ENCODE data around the gene ZNF138. TPM values are rescaled to one million over a fixed set of nuclear protein-coding genes. Genes with fewer than 3 reads are reported as not detected.

Gene ZNF138
- total RNA-seq, 1 experiment from 2014 or later, result 12.5 TPM

DNA sequence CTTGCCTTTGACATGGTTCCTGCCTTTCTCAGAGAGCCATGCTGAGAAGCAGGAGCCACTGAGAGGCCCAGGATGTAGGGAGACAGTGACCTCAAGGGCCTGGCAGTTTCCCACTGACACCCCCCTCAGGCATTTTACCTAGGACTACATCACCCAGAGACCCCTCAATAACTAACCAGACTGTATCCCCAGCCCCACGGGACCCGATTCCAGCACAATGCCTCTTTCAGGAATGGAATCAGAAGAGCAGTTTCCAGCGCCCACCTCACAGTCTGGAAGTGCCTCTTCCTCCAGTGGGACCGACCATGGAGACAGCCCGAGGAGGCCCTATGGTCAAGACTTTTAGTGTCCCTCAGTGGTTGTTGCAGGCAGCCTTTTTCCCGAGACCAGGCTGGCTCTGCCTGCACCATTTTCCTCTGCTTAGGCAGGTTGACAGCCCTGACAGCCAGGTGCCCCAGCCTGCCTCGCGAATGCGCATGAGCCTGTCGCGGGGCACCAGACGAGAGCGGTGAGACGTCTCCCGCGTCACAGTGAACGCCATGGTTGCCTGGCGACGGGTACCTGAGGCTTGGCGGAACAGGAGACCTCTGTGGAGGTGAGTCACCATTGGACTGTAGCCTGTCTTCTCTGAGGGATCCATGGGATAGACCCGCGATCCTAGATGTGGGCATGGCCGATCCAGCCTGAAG is 80.5 kb downstream of the ZNF138 start:
- peaks cover 17% of the 10 kb centered on the region for H3K9me3 ChIP-seq
- H3K36me3 Mint-ChIP-seq (ENCODE audit: insufficient read depth, unreplicated experiment), result no peaks in the 10 kb centered on the region
- peaks cover 3% of the 10 kb centered on the region for H3K27me3 Mint-ChIP-seq (ENCODE audit: insufficient read depth, unreplicated experiment)
- BruUV-seq (replicated peaks), result no TSS peak
- TF ChIP-seq, protein P1, sequence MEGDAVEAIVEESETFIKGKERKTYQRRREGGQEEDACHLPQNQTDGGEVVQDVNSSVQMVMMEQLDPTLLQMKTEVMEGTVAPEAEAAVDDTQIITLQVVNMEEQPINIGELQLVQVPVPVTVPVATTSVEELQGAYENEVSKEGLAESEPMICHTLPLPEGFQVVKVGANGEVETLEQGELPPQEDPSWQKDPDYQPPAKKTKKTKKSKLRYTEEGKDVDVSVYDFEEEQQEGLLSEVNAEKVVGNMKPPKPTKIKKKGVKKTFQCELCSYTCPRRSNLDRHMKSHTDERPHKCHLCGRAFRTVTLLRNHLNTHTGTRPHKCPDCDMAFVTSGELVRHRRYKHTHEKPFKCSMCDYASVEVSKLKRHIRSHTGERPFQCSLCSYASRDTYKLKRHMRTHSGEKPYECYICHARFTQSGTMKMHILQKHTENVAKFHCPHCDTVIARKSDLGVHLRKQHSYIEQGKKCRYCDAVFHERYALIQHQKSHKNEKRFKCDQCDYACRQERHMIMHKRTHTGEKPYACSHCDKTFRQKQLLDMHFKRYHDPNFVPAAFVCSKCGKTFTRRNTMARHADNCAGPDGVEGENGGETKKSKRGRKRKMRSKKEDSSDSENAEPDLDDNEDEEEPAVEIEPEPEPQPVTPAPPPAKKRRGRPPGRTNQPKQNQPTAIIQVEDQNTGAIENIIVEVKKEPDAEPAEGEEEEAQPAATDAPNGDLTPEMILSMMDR (IDR thresholded peaks at IDR 0.05; ENCODE audit: insufficient read depth in 1 of 2, low read depth in 1 of 2, low read length in 1 of 2, severe bottlenecking in 1 of 2, unreplicated experiment in 1 of 2), result no peak
- H3K27ac Mint-ChIP-seq (ENCODE audit: unreplicated experiment), result no peak overlapping the region
- no peaks in the 10 kb centered on the region for H3K4me1 Mint-ChIP-seq (ENCODE audit: low read depth, unreplicated experiment)
- H3K4me1 ChIP-seq, result no peaks in the 10 kb centered on the region
- H3K4me3 ChIP-seq (ENCODE audit: low read depth, low read length), result no peak overlapping the region
- ChIA-PET CTCF (no interaction called here), POLR2A (no interaction called here)
- peak in 1 of 2 experiments; percentile 8 for DNase-seq
- intact Hi-C loops (cut with micrococcal nuclease; ENCODE audit: unreplicated experiment), result no loop called here
- H3K4me3 Mint-ChIP-seq (ENCODE audit: unreplicated experiment), result no peak overlapping the region
- no peaks in the 10 kb centered on the region for H3K36me3 ChIP-seq (ENCODE audit: control insufficient read depth, insufficient read depth, low read length)
- H3K27me3 ChIP-seq (replicated peaks; ENCODE audit: control insufficient read depth, insufficient read depth, low read length), result no peaks in the 10 kb centered on the region
- peaks cover 28% of the 10 kb centered on the region for H3K9me3 Mint-ChIP-seq (ENCODE audit: unreplicated experiment)

DNA sequence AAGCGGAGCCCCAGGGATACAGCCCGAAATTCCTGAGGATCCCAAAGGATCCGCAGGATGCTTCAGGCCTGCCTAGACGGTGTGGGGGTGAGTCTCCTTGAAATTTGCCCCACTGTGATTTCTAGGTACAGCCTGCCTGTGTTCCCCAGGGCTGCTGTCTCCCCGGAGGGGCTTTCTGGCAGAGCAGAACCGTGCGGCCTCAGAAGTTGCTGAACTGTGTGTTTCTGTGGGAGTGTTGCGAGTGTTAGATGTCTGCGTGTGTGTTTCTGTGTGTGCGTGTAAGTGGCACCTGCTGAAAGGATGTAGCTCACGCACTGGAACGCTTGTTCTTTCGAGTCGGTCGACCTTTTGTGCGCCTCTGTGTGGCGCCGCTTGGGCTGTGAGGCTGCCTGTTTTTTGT is 81.0 kb downstream of the ZNF138 start:
- ChIA-PET CTCF (no interaction called here), POLR2A (no interaction called here)
- peak in 1 of 2 experiments; percentile 13 for DNase-seq
- TF ChIP-seq, protein P1 (IDR thresholded peaks at IDR 0.05; ENCODE audit: insufficient read depth in 1 of 2, low read depth in 1 of 2, low read length in 1 of 2, severe bottlenecking in 1 of 2, unreplicated experiment in 1 of 2), result no peak
- Mint-ChIP-seq H3K27me3 (ENCODE audit: insufficient read depth, unreplicated experiment) (peaks cover 3% of the 10 kb centered on the region), H3K9me3 (ENCODE audit: unreplicated experiment) (peaks cover 28% of the 10 kb centered on the region), H3K4me1 (ENCODE audit: low read depth, unreplicated experiment) (no peaks in the 10 kb centered on the region), H3K27ac (ENCODE audit: unreplicated experiment) (no peak overlapping the region), H3K36me3 (ENCODE audit: insufficient read depth, unreplicated experiment) (no peaks in the 10 kb centered on the region), H3K4me3 (ENCODE audit: unreplicated experiment) (no peak overlapping the region)
- intact Hi-C loops (cut with micrococcal nuclease; ENCODE audit: unreplicated experiment), result no loop called here
- BruUV-seq (replicated peaks), result no TSS peak
- no peaks in the 10 kb centered on the region for H3K36me3 ChIP-seq (ENCODE audit: control insufficient read depth, insufficient read depth, low read length)
- H3K4me1 ChIP-seq, result no peaks in the 10 kb centered on the region
- no peak overlapping the region for H3K4me3 ChIP-seq (ENCODE audit: low read depth, low read length)
- no peaks in the 10 kb centered on the region for H3K27me3 ChIP-seq (replicated peaks; ENCODE audit: control insufficient read depth, insufficient read depth, low read length)
- peaks cover 18% of the 10 kb centered on the region for H3K9me3 ChIP-seq

DNA sequence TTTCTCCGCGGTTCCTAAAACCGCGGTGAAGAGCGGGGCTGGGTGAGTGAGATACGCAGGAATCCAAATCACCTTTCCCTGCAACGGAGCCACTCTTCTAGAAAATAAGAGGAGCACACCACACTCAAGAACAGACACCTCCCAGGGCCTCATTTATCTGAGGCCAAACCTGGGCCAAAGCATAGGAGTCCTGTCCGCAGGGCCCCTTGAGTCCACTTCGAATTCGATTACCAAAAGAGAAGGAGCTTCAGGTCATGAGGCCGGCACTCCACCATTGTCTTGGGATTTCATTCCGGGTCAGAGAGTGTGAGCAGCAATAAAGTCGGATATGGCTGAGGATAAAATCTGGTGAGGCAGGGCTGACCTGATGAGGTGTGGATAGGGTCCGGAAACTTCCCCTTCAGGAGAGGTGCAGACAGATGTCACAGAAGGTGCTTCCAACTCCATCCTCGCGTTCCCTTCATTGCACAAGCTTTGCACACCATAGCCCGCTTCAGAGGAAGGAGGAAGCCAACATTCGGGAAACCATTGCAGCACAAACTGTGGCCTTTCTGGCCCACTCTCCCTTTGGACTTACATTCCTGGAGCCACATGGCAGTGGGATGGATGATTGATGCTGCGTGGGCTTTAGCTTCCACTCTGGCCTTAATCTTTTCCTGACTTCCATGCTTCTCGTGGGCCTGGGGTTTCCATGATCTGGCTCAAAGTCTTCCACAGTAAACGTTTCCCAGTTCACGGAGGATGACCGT is 81.6 kb downstream of the ZNF138 start:
- Mint-ChIP-seq H3K4me3 (ENCODE audit: unreplicated experiment) (no peak overlapping the region), H3K27me3 (ENCODE audit: insufficient read depth, unreplicated experiment) (peaks cover 3% of the 10 kb centered on the region), H3K4me1 (ENCODE audit: low read depth, unreplicated experiment) (no peaks in the 10 kb centered on the region), H3K9me3 (ENCODE audit: unreplicated experiment) (peaks cover 28% of the 10 kb centered on the region), H3K27ac (ENCODE audit: unreplicated experiment) (no peak overlapping the region), H3K36me3 (ENCODE audit: insufficient read depth, unreplicated experiment) (no peaks in the 10 kb centered on the region)
- peaks cover 21% of the 10 kb centered on the region for H3K9me3 ChIP-seq
- CTCF ChIA-PET, result no interaction called here
- peak in 1 of 2 experiments; percentile 5 for DNase-seq
- TF ChIP-seq, protein P1 (IDR thresholded peaks at IDR 0.05; ENCODE audit: insufficient read depth in 1 of 2, low read depth in 1 of 2, low read length in 1 of 2, severe bottlenecking in 1 of 2, unreplicated experiment in 1 of 2), result no peak
- intact Hi-C loops (cut with micrococcal nuclease; ENCODE audit: unreplicated experiment), result no loop called here
- no peaks in the 10 kb centered on the region for H3K27me3 ChIP-seq (replicated peaks; ENCODE audit: control insufficient read depth, insufficient read depth, low read length)
- no TSS peak for BruUV-seq (replicated peaks)
- H3K4me1 ChIP-seq, result no peaks in the 10 kb centered on the region
- no peaks in the 10 kb centered on the region for H3K36me3 ChIP-seq (ENCODE audit: control insufficient read depth, insufficient read depth, low read length)
- no peak overlapping the region for H3K4me3 ChIP-seq (ENCODE audit: low read depth, low read length)
- POLR2A ChIA-PET, result no interaction called here
